HCT116 (cell line): ENCODE measurements around the gene PTS. TPM values are rescaled to one million over a fixed set of nuclear protein-coding genes. Genes with fewer than 3 reads are reported as not detected.

Experiments used
- ATAC-seq: fragments of 200-7000 bp; cut with Tn5 transposase; 2 replicates; pipeline ENCODE4 v1.9.1; 2020; ENCODE audit warnings: mild to moderate bottlenecking, moderate library complexity
- BruUV-seq: library from RNA; stranded (reverse); fragments of 400-500 nt; replicated peaks from 2 replicates; lab custom pipeline; 2021; lab: Mats Ljungman, UMichigan
- CTCF ChIA-PET: fragments of 300-600 bp; sonication (Branson Sonifier 250); formaldehyde crosslinking; loops from one replicate; lab custom pipeline; 2021; ENCODE audit warnings: antibody characterized with exemption; lab: Charles Lee
- POLR2A ChIA-PET: fragments of 300-600, 350-600 bp; sonication (Branson Sonifier 250); formaldehyde crosslinking; loops from one replicate; lab custom pipeline; 2021; ENCODE audit warnings: antibody characterized with exemption; lab: Charles Lee
- RAD21 ChIA-PET, 2 experiments: fragments of 300-600 bp; sonication (Branson Sonifier 250); formaldehyde crosslinking; loops; one replicate each; lab custom pipeline; 2023; ENCODE audit warnings: low total read pairs in 2 of 2; ENCODE audit not compliant: uncharacterized antibody in 2 of 2, unreplicated experiment in 2 of 2, low non-redundant PET in 1 of 2; lab: Charles Lee
- DNase-seq: peaks from one replicate; pipeline ENCODE4 v3.0.0-alpha.2; 2010; ENCODE audit warnings: low read depth, low spot score
- H2AFZ ChIP-seq: fragments of 200-600 bp; shearing (Covaris generic), sonication (generic); 2 replicates; pipeline ENCODE4 v1.6.1; 2017; ENCODE audit warnings: low read depth, mixed run types, mixed read lengths, antibody characterized with exemption, low read length; ENCODE audit not compliant: poor library complexity, severe bottlenecking
- H3K27ac ChIP-seq: 2 replicates; pipeline ENCODE4 v1.5.1; 2012; ENCODE audit warnings: low read depth, low read length
- H3K27me3 ChIP-seq: fragments of 200-600 bp; sonication (generic); 2 replicates; pipeline ENCODE4 v1.6.1; 2016; ENCODE audit warnings: mixed run types, low read length, mixed read lengths; ENCODE audit not compliant: insufficient read depth
- H3K36me3 ChIP-seq, 2 experiments: fragments of 200-500 bp in 1 of 2; fragments of 200-600 bp in 1 of 2; sonication (Bioruptor generic) in 1 of 2; sonication (generic) in 1 of 2; 2 replicates each; pipeline versions ENCODE4 v1.5.1 to v1.6.1; 2014 to 2016; ENCODE audit warnings: low read length in 2 of 2, inconsistent platforms in 1 of 2, mixed read lengths in 1 of 2, mixed run types in 1 of 2; ENCODE audit not compliant: insufficient read depth in 2 of 2, control insufficient read depth in 1 of 2
- H3K4me1 ChIP-seq, 2 experiments: fragments of 200-600 bp in 1 of 2; sonication (generic) in 1 of 2; 2 replicates each; pipeline versions ENCODE4 v1.5.1 to v1.6.1; 2012 to 2017; ENCODE audit warnings: low read length in 2 of 2, inconsistent platforms in 1 of 2, mild to moderate bottlenecking in 1 of 2, mixed read lengths in 1 of 2, mixed run types in 1 of 2, moderate library complexity in 1 of 2; ENCODE audit not compliant: insufficient read depth in 2 of 2, control insufficient read depth in 1 of 2
- H3K4me2 ChIP-seq: fragments of 200-600 bp; sonication (generic); 2 replicates; pipeline ENCODE4 v1.6.1; 2017; ENCODE audit warnings: mixed run types, low read length, mixed read lengths
- H3K4me3 ChIP-seq, 2 experiments: fragments of 200-600 bp in 1 of 2; sonication (generic) in 1 of 2; replicated peaks in 1 of 2; 2 replicates each; pipeline ENCODE4 v1.5.1; 2011 to 2016; ENCODE audit warnings: low read length in 2 of 2, control low read depth in 1 of 2, low read depth in 1 of 2, mild to moderate bottlenecking in 1 of 2, mixed read lengths in 1 of 2, mixed run types in 1 of 2
- H3K79me2 ChIP-seq: fragments of 200-600 bp; sonication (generic); 2 replicates; pipeline ENCODE4 v1.6.1; 2017; ENCODE audit warnings: mild to moderate bottlenecking, mixed run types, low read length, moderate library complexity, mixed read lengths; ENCODE audit not compliant: insufficient read depth
- H3K9ac ChIP-seq: fragments of 200-600 bp; sonication (generic); 2 replicates; pipeline ENCODE4 v1.6.1; 2016; ENCODE audit warnings: low read length, mixed read lengths
- H3K9me2 ChIP-seq: fragments of 200-600 bp; sonication (generic), shearing (Covaris generic); 2 replicates; pipeline ENCODE4 v1.6.1; 2017; ENCODE audit warnings: mixed run types, mild to moderate bottlenecking, moderate library complexity; ENCODE audit not compliant: insufficient read depth
- H3K9me3 ChIP-seq, 2 experiments: fragments of 200-500 bp in 1 of 2; fragments of 200-600 bp in 1 of 2; sonication (Bioruptor generic) in 1 of 2; sonication (generic) in 1 of 2; 2 replicates each; pipeline ENCODE4 v1.6.1; 2014 to 2017; ENCODE audit warnings: low read length in 2 of 2, mixed read lengths in 2 of 2, inconsistent platforms in 1 of 2, low read depth in 1 of 2, mild to moderate bottlenecking in 1 of 2, mixed run types in 1 of 2, moderate library complexity in 1 of 2; ENCODE audit not compliant: control insufficient read depth in 1 of 2, insufficient read depth in 1 of 2
- H4K20me1 ChIP-seq: fragments of 200-600 bp; sonication (generic), shearing (Covaris generic); 2 replicates; pipeline ENCODE4 v1.6.1; 2017; ENCODE audit warnings: mixed run types, mild to moderate bottlenecking, moderate library complexity; ENCODE audit not compliant: insufficient read depth
- EGR1 ChIP-seq: IDR thresholded peaks from 2 replicates; pipeline ENCODE4 v1.6.1; 2012; ENCODE audit warnings: low read depth
- ELF1 ChIP-seq: IDR thresholded peaks from 2 replicates; pipeline ENCODE4 v1.6.1; 2012; ENCODE audit warnings: low read depth, borderline replicate concordance
- EZH2 ChIP-seq: fragments of 200-600 bp; sonication (generic); IDR thresholded peaks from 2 replicates; pipeline ENCODE4 v1.6.1; 2017; ENCODE audit warnings: antibody characterized with exemption, mixed run types
- EZH2phosphoT487 ChIP-seq: fragments of 200-600 bp; IDR thresholded peaks from 2 replicates; pipeline ENCODE4 v1.6.1; 2018; ENCODE audit warnings: antibody characterized with exemption, borderline replicate concordance
- FOSL1 ChIP-seq: IDR thresholded peaks from 2 replicates; pipeline ENCODE4 v1.6.1; 2012; ENCODE audit warnings: low read depth
- JUND ChIP-seq: IDR thresholded peaks from 2 replicates; pipeline ENCODE4 v1.6.1; 2012
- POLR2A ChIP-seq: IDR thresholded peaks from 2 replicates; pipeline ENCODE4 v1.7.0; 2011; ENCODE audit warnings: borderline replicate concordance; ENCODE audit not compliant: insufficient read depth, insufficient read length; ENCODE audit errors: extremely low read depth
- POLR2AphosphoS5 ChIP-seq: IDR thresholded peaks from 2 replicates; pipeline ENCODE4 v1.6.1; 2011; ENCODE audit warnings: mild to moderate bottlenecking, low read depth, low read length, moderate library complexity
- RAD21 ChIP-seq: IDR thresholded peaks from 2 replicates; pipeline ENCODE4 v1.6.1; 2012; ENCODE audit warnings: low read depth, mild to moderate bottlenecking
- SIN3A ChIP-seq: IDR thresholded peaks from 2 replicates; pipeline ENCODE4 v1.6.1; 2012; ENCODE audit warnings: low read depth
- TCF7L2 ChIP-seq: IDR thresholded peaks from 2 replicates; pipeline ENCODE4 v1.7.0; 2011; ENCODE audit warnings: borderline replicate concordance, inconsistent platforms; ENCODE audit not compliant: insufficient read depth, insufficient read length; ENCODE audit errors: extremely low read depth
- YY1 ChIP-seq: IDR thresholded peaks from 2 replicates; pipeline ENCODE4 v1.6.1; 2011; ENCODE audit warnings: low read length, low read depth, moderate library complexity, mild to moderate bottlenecking; ENCODE audit not compliant: insufficient replicate concordance; ENCODE audit errors: extremely low read depth
- intact Hi-C: fragments of 100-400 bp; cut with micrococcal nuclease; formaldehyde crosslinking; loops from 2 replicates; pipeline ENCODE4 v1.10.0; 2022
- total RNA-seq: library from RNA; stranded (reverse); gene quantifications from one replicate; pipeline ENCODE4 v1.2.1, GENCODE V29; 2021; ENCODE audit not compliant: unreplicated experiment
- TF ChIP-seq, protein P1 (sequence below), 3 experiments: fragments of 200-600 bp in 1 of 3; sonication (generic) in 1 of 3; IDR thresholded peaks in 2 of 3; conservative IDR thresholded peaks in 1 of 3; 2 replicates each; pipeline ENCODE4 v1.5.1; 2012 to 2017; ENCODE audit warnings: low read depth in 2 of 3, low read length in 2 of 3, antibody characterized with exemption in 1 of 3, borderline replicate concordance in 1 of 3, control low read depth in 1 of 3, mild to moderate bottlenecking in 1 of 3, mixed read lengths in 1 of 3, mixed run types in 1 of 3, moderate library complexity in 1 of 3; ENCODE audit not compliant: insufficient read depth in 1 of 3
- TF ChIP-seq, protein P2 (sequence below): IDR thresholded peaks from 2 replicates; pipeline ENCODE4 v1.6.1; 2012

The PTS gene
- total RNA-seq, 1 experiment from 2014 or later: 45.7 TPM

DNA sequence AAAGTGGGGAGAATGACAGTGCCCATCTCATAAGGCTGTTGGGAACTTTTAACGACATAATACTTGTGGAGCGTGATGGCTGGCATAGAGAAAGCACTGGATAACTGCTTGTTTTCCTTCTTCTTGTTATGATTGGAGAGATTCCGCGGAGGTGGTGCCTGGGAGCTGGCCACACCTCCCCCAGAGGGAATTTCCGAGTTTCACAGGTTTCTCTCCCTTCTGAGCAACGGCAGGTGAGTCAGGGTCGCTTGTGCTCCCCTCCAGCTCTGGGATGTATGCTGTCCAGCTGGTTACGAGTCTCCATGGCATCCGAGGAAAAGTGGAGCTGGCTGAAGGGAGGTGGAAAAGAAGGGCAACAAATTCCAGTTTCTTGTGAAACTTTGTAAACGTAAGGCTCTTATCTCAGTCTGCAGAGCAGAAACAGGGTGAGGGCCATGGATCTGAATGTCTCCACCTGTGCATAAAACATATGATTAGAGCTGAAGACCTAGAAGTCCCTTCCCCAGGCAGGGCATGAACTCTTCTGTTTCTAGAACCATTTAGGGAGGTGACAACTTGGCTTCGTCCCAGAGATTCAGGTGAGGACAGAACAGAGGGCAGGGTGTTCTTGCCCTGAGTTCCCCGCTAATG, 44.4 kb downstream of the PTS start:
- Histone ChIP-seq H3K36me3 (no peaks in the 10 kb centered on the region), H3K79me2 (no peaks in the 10 kb centered on the region), H2AFZ (no peak overlapping the region), H3K27me3 (no peaks in the 10 kb centered on the region), H3K9me3 (no peaks in the 10 kb centered on the region), H3K4me2 (peak overlapping the region; percentile 89), H3K27ac (no peak overlapping the region), H3K9ac (peak overlapping the region; percentile 53), H3K4me1 (peaks cover 0 to 11% of the 10 kb centered on the region in 2 experiments; a peak in 2 of 4 replicates), H3K9me2 (no peaks in the 10 kb centered on the region), H3K4me3 (peak overlapping the region; percentile 53 to 60), H4K20me1 (no peaks in the 10 kb centered on the region)
- CTCF ChIA-PET: interaction anchor here (1.5 kb wide), 1 partner anchor 10 kb away, joined by 9 read pairs; no protein-coding TSS in a partner anchor
- intact Hi-C loops: no loop called here
- DNase-seq (no peak), ATAC-seq (peak; percentile 96)
- POLR2A ChIA-PET: no interaction called here
- TSS peak; percentile 81 for BruUV-seq
- TF ChIP-seq SIN3A (peak; percentile 16; the same call in 1 of the 2 replicates), JUND (no peak), TCF7L2 (no peak), POLR2AphosphoS5 (peak; percentile 69), RAD21 (no peak), EZH2 (no peak), POLR2A (no peak), EGR1 (no peak), YY1 (no peak), FOSL1 (no peak), EZH2phosphoT487 (no peak), ELF1 (peak; percentile 77)
- TF ChIP-seq, protein P1, sequence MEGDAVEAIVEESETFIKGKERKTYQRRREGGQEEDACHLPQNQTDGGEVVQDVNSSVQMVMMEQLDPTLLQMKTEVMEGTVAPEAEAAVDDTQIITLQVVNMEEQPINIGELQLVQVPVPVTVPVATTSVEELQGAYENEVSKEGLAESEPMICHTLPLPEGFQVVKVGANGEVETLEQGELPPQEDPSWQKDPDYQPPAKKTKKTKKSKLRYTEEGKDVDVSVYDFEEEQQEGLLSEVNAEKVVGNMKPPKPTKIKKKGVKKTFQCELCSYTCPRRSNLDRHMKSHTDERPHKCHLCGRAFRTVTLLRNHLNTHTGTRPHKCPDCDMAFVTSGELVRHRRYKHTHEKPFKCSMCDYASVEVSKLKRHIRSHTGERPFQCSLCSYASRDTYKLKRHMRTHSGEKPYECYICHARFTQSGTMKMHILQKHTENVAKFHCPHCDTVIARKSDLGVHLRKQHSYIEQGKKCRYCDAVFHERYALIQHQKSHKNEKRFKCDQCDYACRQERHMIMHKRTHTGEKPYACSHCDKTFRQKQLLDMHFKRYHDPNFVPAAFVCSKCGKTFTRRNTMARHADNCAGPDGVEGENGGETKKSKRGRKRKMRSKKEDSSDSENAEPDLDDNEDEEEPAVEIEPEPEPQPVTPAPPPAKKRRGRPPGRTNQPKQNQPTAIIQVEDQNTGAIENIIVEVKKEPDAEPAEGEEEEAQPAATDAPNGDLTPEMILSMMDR (IDR thresholded peaks at IDR 0.05 in 2 of 3, conservative IDR thresholded peaks at IDR 0.05 in 1 of 3; ENCODE audit: borderline replicate concordance in 1 of 3, insufficient read depth in 1 of 3, low read depth in 2 of 3, low read length in 2 of 3): no peak
- TF ChIP-seq, protein P2, sequence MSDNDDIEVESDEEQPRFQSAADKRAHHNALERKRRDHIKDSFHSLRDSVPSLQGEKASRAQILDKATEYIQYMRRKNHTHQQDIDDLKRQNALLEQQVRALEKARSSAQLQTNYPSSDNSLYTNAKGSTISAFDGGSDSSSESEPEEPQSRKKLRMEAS: no peak
- RAD21 ChIA-PET: no interaction called here
